ENCODE data around the gene HOXB7. TPM values are rescaled to one million over a fixed set of nuclear protein-coding genes. Genes with fewer than 3 reads are reported as not detected.
A peak's percentile ranks its signal among the peaks of the same experiment; 100 is the strongest.

HOXB7 gene
- polyA plus RNA-seq, 3 donors = not detected

GRCh38 chr17:48590607-48591161 lies 20.1 kb downstream of the HOXB7 start:
- no peaks in the 10 kb centered on the region for H3K79me2 ChIP-seq (ENCODE audit: insufficient read depth, low read length)
- H3K27ac Mint-ChIP-seq = no peak overlapping the region

More at GRCh38 chr17:48590607-48591161, 20.1 kb downstream of the HOXB7 start:
- Histone ChIP-seq H3K27me3 (ENCODE audit: control insufficient read depth in 2 of 2, insufficient read depth in 2 of 2, low read length in 2 of 2) (peaks cover 83 to 100% of the 10 kb centered on the region in 2 donors), H4K20me1 (ENCODE audit: insufficient read depth, low read length) (no peaks in the 10 kb centered on the region), H2AFZ (ENCODE audit: insufficient read depth, low read depth, low read length, poor library complexity, severe bottlenecking) (no peak overlapping the region), H3K9me3 (replicated peaks in 1 of 2; ENCODE audit: control insufficient read depth in 1 of 2, insufficient read depth in 1 of 2, low read length in 2 of 2) (peaks cover 0 to 14% of the 10 kb centered on the region in 2 donors), H3K27ac (ENCODE audit: low read depth in 1 of 2, low read length in 2 of 2) (no peak overlapping the region), H3K4me2 (replicated peaks; ENCODE audit: extremely low read depth, low read length, poor library complexity, severe bottlenecking) (no peak overlapping the region), H3K36me3 (replicated peaks in 1 of 2; ENCODE audit: control insufficient read depth in 1 of 2, insufficient read depth in 2 of 2, low read length in 2 of 2) (no peaks in the 10 kb centered on the region), H3K4me3 (replicated peaks in 1 of 3; ENCODE audit: low read depth in 2 of 3, low read length in 3 of 3) (no peak overlapping the region), H3K4me1 (ENCODE audit: control insufficient read depth in 1 of 2, insufficient read depth in 2 of 2, low read length in 2 of 2) (peaks cover 27 to 39% of the 10 kb centered on the region in 2 donors), H3K9ac (ENCODE audit: insufficient read depth, low read length, poor library complexity, severe bottlenecking) (no peak overlapping the region)
- TF ChIP-seq CTCF (IDR thresholded peaks at IDR 0.05) = no peak
- intact Hi-C loops (cut with micrococcal nuclease) = loop anchor here (5.0 kb wide), 2 partner anchors 98 to 253 kb away; no protein-coding TSS in a partner anchor
- H3K4me1 Mint-ChIP-seq = peaks cover 52% of the 10 kb centered on the region
- peaks cover 100% of the 10 kb centered on the region in 3 donors for H3K27me3 Mint-ChIP-seq (ENCODE audit: low read depth in 3 of 3)
- H3K9me3 Mint-ChIP-seq = peaks cover 0 to 34% (median 18%) of the 10 kb centered on the region in 7 donors
- peak overlapping the region in 1 of 2 donors; percentile 88 for H3K4me3 Mint-ChIP-seq
- peaks cover 8 to 40% of the 10 kb centered on the region in 2 donors for H3K36me3 Mint-ChIP-seq
- DNase-seq = no peak

Data from CD14-positive monocyte (primary cell).